GM19035 (cell line): ENCODE data around the gene GP1BA.

ENCODE experiments used
- ATAC-seq: cut with Tn5 transposase; IDR thresholded peaks from one replicate; pipeline ENCODE4 v1.9.1; 2021; ENCODE audit not compliant: unreplicated experiment

Gene GP1BA

GRCh38 chr17:4937553-4937952 lies 5.5 kb downstream of the GP1BA start:
- no peak for ATAC-seq

GRCh38 chr17:4938069-4938491 lies 6.0 kb downstream of the GP1BA start:
- ATAC-seq, result no peak

- no peak for ATAC-seq
Measured at GRCh38 chr17:4938688-4939545, 6.8 kb downstream of the GP1BA start.

- ATAC-seq, result no peak
Measured at GRCh38 chr17:4939546-4939795, 7.4 kb downstream of the GP1BA start.

- ATAC-seq, result peak; percentile 81
Measured at GRCh38 chr17:4939796-4940554, 7.9 kb downstream of the GP1BA start, which contains the start of the genes RNF167 and SLC25A11. RNF167 (plus strand) TSS chr17:4940268; CDS start chr17:4940910, 642 bp downstream. SLC25A11 (minus strand) TSS chr17:4940046; CDS start chr17:4939910, 136 bp downstream.

GRCh38 chr17:4940555-4941318 lies 8.7 kb downstream of the GP1BA start:
- ATAC-seq, result no peak

- ATAC-seq, result no peak
Measured at GRCh38 chr17:4941319-4941610, 9.2 kb downstream of the GP1BA start.

GRCh38 chr17:4942760-4943508 lies 10.9 kb downstream of the GP1BA start:
- no peak for ATAC-seq

GRCh38 chr17:4944163-4944553 lies 12.1 kb downstream of the GP1BA start:
- no peak for ATAC-seq

- ATAC-seq, result no peak
Measured at GRCh38 chr17:4944554-4945175, 12.6 kb downstream of the GP1BA start.

- ATAC-seq, result no peak
Measured at GRCh38 chr17:4945176-4945943, 13.3 kb downstream of the GP1BA start.

GRCh38 chr17:4945944-4946280 lies 13.8 kb downstream of the GP1BA start:
- ATAC-seq, result no peak

- ATAC-seq, result no peak
Measured at GRCh38 chr17:4946312-4946976, 14.4 kb downstream of the GP1BA start.

GRCh38 chr17:4947010-4947410 lies 14.9 kb downstream of the GP1BA start:
- no peak for ATAC-seq

- no peak for ATAC-seq
Measured at GRCh38 chr17:4947411-4948165, 15.5 kb downstream of the GP1BA start.

GRCh38 chr17:4948166-4948930 lies 16.3 kb downstream of the GP1BA start, which contains the start of gene PFN1:
PFN1 (minus strand) TSS chr17:4948530; CDS start chr17:4948394, 136 bp downstream.
- ATAC-seq, result no peak

- ATAC-seq, result peak; percentile 36
Measured at GRCh38 chr17:4948931-4949320, 16.8 kb downstream of the GP1BA start.
